ENCODE data around the gene TFIP11. TPM values are rescaled to one million over a fixed set of nuclear protein-coding genes. Genes with fewer than 3 reads are reported as not detected.

The TFIP11 gene
- total and polyA plus RNA-seq, 10 donors = 21.5 to 46.3 (median 41.2) TPM

- WGBS, 5 donors = 81 to 87% (median 83%) methylated on average over 6 to 10 of the region's 10 CpGs
- TF ChIP-seq CTCF (IDR thresholded peaks at IDR 0.05 in 8 of 11, conservative IDR thresholded peaks at IDR 0.05 in 3 of 11) = no peak
- TF ChIP-seq POLR2A (IDR thresholded peaks at IDR 0.05) = no peak
- TF ChIP-seq POLR2AphosphoS5 (IDR thresholded peaks at IDR 0.05) = no peak
- Histone ChIP-seq H3K4me3 (no peak overlapping the region), H3K27ac (no peak overlapping the region), H3K36me3 (peaks cover 2 to 100% (median 86%) of the 10 kb centered on the region in 6 donors), H3K9me3 (no peaks in the 10 kb centered on the region), H3K4me1 (peaks cover 0 to 17% (median 3%) of the 10 kb centered on the region in 6 donors), H3K27me3 (replicated peaks in 1 of 7) (no peaks in the 10 kb centered on the region)
- intact Hi-C loops (cut with DNase I; ENCODE audit: low total_unique reads) = loop anchor here (10.0 kb wide), 1 partner anchor 68 kb away; no protein-coding TSS in a partner anchor
- no peak for DNase-seq
Measured at GRCh38 chr22:26463101-26463661, 49.1 kb downstream of the TFIP11 start.

- 87 to 94% (median 90%) methylated on average over 3 of the region's 3 CpGs for WGBS, 5 donors
- Histone ChIP-seq H3K4me1 (peaks cover 0 to 17% (median 3%) of the 10 kb centered on the region in 6 donors), H3K9me3 (no peaks in the 10 kb centered on the region), H3K27ac (no peak overlapping the region), H3K4me3 (no peak overlapping the region), H3K36me3 (peaks cover 3 to 100% (median 86%) of the 10 kb centered on the region in 6 donors), H3K27me3 (replicated peaks in 1 of 7) (no peaks in the 10 kb centered on the region)
- TF ChIP-seq CTCF (IDR thresholded peaks at IDR 0.05 in 8 of 11, conservative IDR thresholded peaks at IDR 0.05 in 3 of 11) (no peak), POLR2A (IDR thresholded peaks at IDR 0.05) (no peak)
- no peak for DNase-seq
- intact Hi-C loops (cut with DNase I; ENCODE audit: low total_unique reads) = loop anchor here (10.0 kb wide), 1 partner anchor 68 kb away; no protein-coding TSS in a partner anchor
Measured at GRCh38 chr22:26462641-26463040, 49.6 kb downstream of the TFIP11 start.

- DNase-seq = no peak
- intact Hi-C loops (cut with DNase I; ENCODE audit: low total_unique reads) = loop anchor here (10.0 kb wide), 1 partner anchor 67 kb away; no protein-coding TSS in a partner anchor
- no peak for TF ChIP-seq CTCF (IDR thresholded peaks at IDR 0.05 in 8 of 11, conservative IDR thresholded peaks at IDR 0.05 in 3 of 11)
- no peak for TF ChIP-seq POLR2AphosphoS5 (IDR thresholded peaks at IDR 0.05)
- no peak for TF ChIP-seq POLR2A (IDR thresholded peaks at IDR 0.05)
- WGBS, 5 donors = 89 to 96% (median 94%) methylated on average over 5 of the region's 5 CpGs
- Histone ChIP-seq H3K27me3 (replicated peaks in 1 of 7) (no peaks in the 10 kb centered on the region), H3K4me1 (peaks cover 0 to 17% (median 3%) of the 10 kb centered on the region in 6 donors), H3K4me3 (no peak overlapping the region), H3K27ac (no peak overlapping the region), H3K9me3 (no peaks in the 10 kb centered on the region), H3K36me3 (peaks cover 8 to 100% (median 86%) of the 10 kb centered on the region in 6 donors)
Measured at GRCh38 chr22:26462051-26462450, 50.2 kb downstream of the TFIP11 start.

GRCh38 chr22:26461188-26461810 lies 51.0 kb downstream of the TFIP11 start:
- Histone ChIP-seq H3K9me3 (no peaks in the 10 kb centered on the region), H3K27ac (no peak overlapping the region), H3K27me3 (replicated peaks in 1 of 7) (no peaks in the 10 kb centered on the region), H3K4me1 (peaks cover 0 to 17% (median 3%) of the 10 kb centered on the region in 6 donors), H3K36me3 (peaks cover 8 to 100% (median 81%) of the 10 kb centered on the region in 6 donors), H3K4me3 (no peak overlapping the region)
- no peak for TF ChIP-seq POLR2A (IDR thresholded peaks at IDR 0.05)
- TF ChIP-seq CTCF (IDR thresholded peaks at IDR 0.05 in 8 of 11, conservative IDR thresholded peaks at IDR 0.05 in 3 of 11) = peak; percentile 18 to 79 (median 66)
- intact Hi-C loops (cut with DNase I; ENCODE audit: low total_unique reads) = loop anchor here (10.0 kb wide), 1 partner anchor 66 kb away; no protein-coding TSS in a partner anchor
- 42 to 55% (median 44%) methylated on average over 3 of the region's 3 CpGs for WGBS, 5 donors
- no peak for DNase-seq
